ENCODE measurements around the gene ARHGEF17. TPM values are rescaled to one million over a fixed set of nuclear protein-coding genes. Genes with fewer than 3 reads are reported as not detected.

The ARHGEF17 gene
- total and polyA plus RNA-seq, 2 of the 13 experiments (the other 11 are each of a cell fraction or from before 2014, with no cell fraction given) = 10.7 to 28.8 TPM

DNA sequence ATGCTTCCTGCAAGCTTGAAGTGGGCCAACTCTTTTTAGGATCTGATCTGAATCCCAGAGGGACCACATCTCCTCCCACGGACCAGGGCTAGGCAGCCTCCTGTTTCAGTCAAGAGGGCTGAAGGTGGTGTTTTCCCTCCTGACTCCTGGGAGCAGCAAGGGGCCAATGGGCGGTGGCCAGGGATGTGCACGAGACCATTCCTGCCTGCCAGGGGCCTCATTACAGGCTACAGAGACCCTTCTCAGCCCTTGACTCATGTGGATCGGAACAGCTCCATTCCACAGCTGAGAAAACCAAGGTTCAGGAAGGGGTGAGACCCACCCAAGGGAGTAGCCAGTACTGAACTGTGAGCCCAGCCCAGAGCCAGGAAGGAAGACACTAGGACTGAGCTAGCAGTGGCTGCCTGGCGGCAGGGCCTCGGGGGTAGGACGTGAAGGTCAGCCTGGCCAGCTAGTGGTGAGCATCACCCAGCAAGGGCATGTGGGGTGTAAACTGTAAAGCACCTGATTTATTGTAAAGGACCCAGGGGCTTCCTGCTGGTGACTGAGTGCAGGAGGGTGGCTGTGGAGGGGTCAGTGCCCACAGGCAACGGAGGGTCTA is 39.3 kb upstream of the ARHGEF17 start:
- intact Hi-C loops (cut with micrococcal nuclease; ENCODE audit: unreplicated experiment) (no loop called here), in situ Hi-C loops (cut with HindIII; ENCODE audit: extremely low pct_ligation_motif_present, low pct_unique_long_range_greater_than_20kb) (no loop called here)
- H3K4me2 ChIP-seq (ENCODE audit: low read depth, low read length) = no peak overlapping the region
- no peaks in the 10 kb centered on the region for H4K20me1 ChIP-seq (ENCODE audit: insufficient read depth, low read length)
- no peak overlapping the region for H3K27ac ChIP-seq (ENCODE audit: extremely low read length, insufficient read depth, low read length)
- DNase-seq (ENCODE audit: low spot score) (no peak), FAIRE-seq (no peak), ATAC-seq (no peak)
- peaks cover 6 to 70% of the 10 kb centered on the region in 2 experiments; a peak in 4 of 5 replicates for H3K27me3 ChIP-seq (ENCODE audit: control insufficient read depth in 1 of 2, insufficient read depth in 2 of 2, low read length in 2 of 2)
- no peak overlapping the region for H3K4me3 ChIP-seq (replicated peaks in 1 of 3; ENCODE audit: insufficient read depth in 1 of 3, low read depth in 2 of 3, low read length in 3 of 3)
- H3K79me2 ChIP-seq (ENCODE audit: insufficient read depth, low read length) = no peaks in the 10 kb centered on the region
- POLR2A ChIA-PET = no interaction called here
- H2AFZ ChIP-seq (ENCODE audit: low read length) = no peak overlapping the region
- WGBS (ENCODE audit: low lambda C conversion rate) = 44% methylated on average over 3 of the region's 8 CpGs
- no peak overlapping the region for H3K9ac ChIP-seq (ENCODE audit: insufficient read depth, low read depth, low read length)
- BruUV-seq (replicated peaks) = no TSS peak
- no peaks in the 10 kb centered on the region for H3K36me3 ChIP-seq (replicated peaks in 1 of 2; ENCODE audit: control insufficient read depth in 1 of 2, insufficient read depth in 2 of 2, low read length in 2 of 2)
- H3K9me3 ChIP-seq (ENCODE audit: low read length) = no peaks in the 10 kb centered on the region
- H3K4me1 ChIP-seq (ENCODE audit: insufficient read depth, low read length) = peaks cover 54% of the 10 kb centered on the region
- CTCF ChIA-PET (ENCODE audit: low intra/inter-chr PET ratio, low total read pairs) = no interaction called here
- no peak for TF ChIP-seq ZNF569 (CRISPR knock-in tag; IDR thresholded peaks at IDR 0.05; ENCODE audit: borderline replicate concordance)
- TF ChIP-seq, protein P1, sequence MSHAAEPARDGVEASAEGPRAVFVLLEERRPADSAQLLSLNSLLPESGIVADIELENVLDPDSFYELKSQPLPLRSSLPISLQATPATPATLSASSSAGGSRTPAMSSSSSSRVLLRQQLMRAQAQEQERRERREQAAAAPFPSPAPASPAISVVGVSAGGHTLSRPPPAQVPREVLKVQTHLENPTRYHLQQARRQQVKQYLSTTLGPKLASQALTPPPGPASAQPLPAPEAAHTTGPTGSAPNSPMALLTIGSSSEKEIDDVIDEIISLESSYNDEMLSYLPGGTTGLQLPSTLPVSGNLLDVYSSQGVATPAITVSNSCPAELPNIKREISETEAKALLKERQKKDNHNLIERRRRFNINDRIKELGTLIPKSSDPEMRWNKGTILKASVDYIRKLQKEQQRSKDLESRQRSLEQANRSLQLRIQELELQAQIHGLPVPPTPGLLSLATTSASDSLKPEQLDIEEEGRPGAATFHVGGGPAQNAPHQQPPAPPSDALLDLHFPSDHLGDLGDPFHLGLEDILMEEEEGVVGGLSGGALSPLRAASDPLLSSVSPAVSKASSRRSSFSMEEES (CRISPR knock-in tag; IDR thresholded peaks at IDR 0.05) = no peak
- no peak for TF ChIP-seq SOX13 (IDR thresholded peaks at IDR 0.05)
- TF ChIP-seq SOX13 (CRISPR knock-in tag; conservative IDR thresholded peaks at IDR 0.05 in 1 of 2, IDR thresholded peaks at IDR 0.05 in 1 of 2) = no peak
- no peak for TF ChIP-seq ZNF10 (CRISPR knock-in tag; IDR thresholded peaks at IDR 0.05; ENCODE audit: borderline replicate concordance, low read depth)
- TF ChIP-seq, protein P2, sequence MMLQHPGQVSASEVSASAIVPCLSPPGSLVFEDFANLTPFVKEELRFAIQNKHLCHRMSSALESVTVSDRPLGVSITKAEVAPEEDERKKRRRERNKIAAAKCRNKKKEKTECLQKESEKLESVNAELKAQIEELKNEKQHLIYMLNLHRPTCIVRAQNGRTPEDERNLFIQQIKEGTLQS (CRISPR knock-in tag; IDR thresholded peaks at IDR 0.05) = no peak
- TF ChIP-seq NR2F1 (CRISPR knock-in tag; IDR thresholded peaks at IDR 0.05) = no peak
- TF ChIP-seq, protein P3, sequence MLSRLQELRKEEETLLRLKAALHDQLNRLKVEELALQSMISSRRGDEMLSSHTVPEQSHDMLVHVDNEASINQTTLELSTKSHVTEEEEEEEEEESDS (CRISPR knock-in tag; IDR thresholded peaks at IDR 0.05; ENCODE audit: borderline replicate concordance) = no peak
- TF ChIP-seq SMAD1 (CRISPR knock-in tag; IDR thresholded peaks at IDR 0.05; ENCODE audit: borderline replicate concordance, low read depth) = no peak
- TF ChIP-seq ZNF766 (CRISPR knock-in tag; IDR thresholded peaks at IDR 0.05; ENCODE audit: borderline replicate concordance) = no peak
- TF ChIP-seq ZNF468 (CRISPR knock-in tag; IDR thresholded peaks at IDR 0.05) = no peak
- TF ChIP-seq, protein P4, sequence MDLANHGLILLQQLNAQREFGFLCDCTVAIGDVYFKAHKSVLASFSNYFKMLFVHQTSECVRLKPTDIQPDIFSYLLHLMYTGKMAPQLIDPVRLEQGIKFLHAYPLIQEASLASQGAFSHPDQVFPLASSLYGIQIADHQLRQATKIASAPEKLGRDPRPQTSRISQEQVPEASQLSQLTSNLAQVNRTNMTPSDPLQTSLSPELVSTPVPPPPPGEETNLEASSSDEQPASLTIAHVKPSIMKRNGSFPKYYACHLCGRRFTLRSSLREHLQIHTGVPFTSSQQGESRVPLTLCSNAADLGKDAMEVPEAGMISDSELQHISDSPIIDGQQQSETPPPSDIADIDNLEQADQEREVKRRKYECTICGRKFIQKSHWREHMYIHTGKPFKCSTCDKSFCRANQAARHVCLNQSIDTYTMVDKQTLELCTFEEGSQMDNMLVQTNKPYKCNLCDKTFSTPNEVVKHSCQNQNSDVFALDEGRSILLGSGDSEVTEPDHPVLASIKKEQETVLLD (CRISPR knock-in tag; IDR thresholded peaks at IDR 0.05; ENCODE audit: low read depth) = no peak
- TF ChIP-seq DR1 (CRISPR knock-in tag; IDR thresholded peaks at IDR 0.05) = no peak
- TF ChIP-seq, protein P5, sequence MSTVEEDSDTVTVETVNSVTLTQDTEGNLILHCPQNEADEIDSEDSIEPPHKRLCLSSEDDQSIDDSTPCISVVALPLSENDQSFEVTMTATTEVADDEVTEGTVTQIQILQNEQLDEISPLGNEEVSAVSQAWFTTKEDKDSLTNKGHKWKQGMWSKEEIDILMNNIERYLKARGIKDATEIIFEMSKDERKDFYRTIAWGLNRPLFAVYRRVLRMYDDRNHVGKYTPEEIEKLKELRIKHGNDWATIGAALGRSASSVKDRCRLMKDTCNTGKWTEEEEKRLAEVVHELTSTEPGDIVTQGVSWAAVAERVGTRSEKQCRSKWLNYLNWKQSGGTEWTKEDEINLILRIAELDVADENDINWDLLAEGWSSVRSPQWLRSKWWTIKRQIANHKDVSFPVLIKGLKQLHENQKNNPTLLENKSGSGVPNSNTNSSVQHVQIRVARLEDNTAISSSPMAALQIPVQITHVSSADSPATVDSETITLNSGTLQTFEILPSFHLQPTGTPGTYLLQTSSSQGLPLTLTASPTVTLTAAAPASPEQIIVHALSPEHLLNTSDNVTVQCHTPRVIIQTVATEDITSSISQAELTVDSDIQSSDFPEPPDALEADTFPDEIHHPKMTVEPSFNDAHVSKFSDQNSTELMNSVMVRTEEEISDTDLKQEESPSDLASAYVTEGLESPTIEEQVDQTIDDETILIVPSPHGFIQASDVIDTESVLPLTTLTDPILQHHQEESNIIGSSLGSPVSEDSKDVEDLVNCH (CRISPR knock-in tag; IDR thresholded peaks at IDR 0.05) = no peak
- TF ChIP-seq, protein P6, sequence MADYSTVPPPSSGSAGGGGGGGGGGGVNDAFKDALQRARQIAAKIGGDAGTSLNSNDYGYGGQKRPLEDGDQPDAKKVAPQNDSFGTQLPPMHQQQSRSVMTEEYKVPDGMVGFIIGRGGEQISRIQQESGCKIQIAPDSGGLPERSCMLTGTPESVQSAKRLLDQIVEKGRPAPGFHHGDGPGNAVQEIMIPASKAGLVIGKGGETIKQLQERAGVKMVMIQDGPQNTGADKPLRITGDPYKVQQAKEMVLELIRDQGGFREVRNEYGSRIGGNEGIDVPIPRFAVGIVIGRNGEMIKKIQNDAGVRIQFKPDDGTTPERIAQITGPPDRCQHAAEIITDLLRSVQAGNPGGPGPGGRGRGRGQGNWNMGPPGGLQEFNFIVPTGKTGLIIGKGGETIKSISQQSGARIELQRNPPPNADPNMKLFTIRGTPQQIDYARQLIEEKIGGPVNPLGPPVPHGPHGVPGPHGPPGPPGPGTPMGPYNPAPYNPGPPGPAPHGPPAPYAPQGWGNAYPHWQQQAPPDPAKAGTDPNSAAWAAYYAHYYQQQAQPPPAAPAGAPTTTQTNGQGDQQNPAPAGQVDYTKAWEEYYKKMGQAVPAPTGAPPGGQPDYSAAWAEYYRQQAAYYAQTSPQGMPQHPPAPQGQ (CRISPR knock-in tag; IDR thresholded peaks at IDR 0.05; ENCODE audit: borderline replicate concordance) = no peak
- TF ChIP-seq ZNF205 (CRISPR knock-in tag; IDR thresholded peaks at IDR 0.05) = no peak
- no peak for TF ChIP-seq THAP11 (CRISPR knock-in tag; IDR thresholded peaks at IDR 0.05)

Data from HepG2 (cell line).